Midbrain (tissue), 1 donor: Measurements from ENCODE around the gene TST.

ENCODE experiments used
- DNase-seq: peaks from one replicate; lab custom pipeline; 2025; lab: John Stamatoyannopoulos, UW

The TST gene

GRCh38 chr22:37019309-37020191, at the start of gene TST, which contains the start of gene MPST:
TSS of gene TST (minus strand) at chr22:37019447. CDS start at chr22:37018732, 715 bp downstream.
TSS of gene MPST (plus strand) at chr22:37019742. CDS start at chr22:37019837, 95 bp downstream.
- DNase-seq = peak; percentile 86

- no peak for DNase-seq
Observed at GRCh38 chr22:37068859-37069258, 49.6 kb upstream of the TST start.

- DNase-seq = no peak
Observed at GRCh38 chr22:37067428-37067827, 48.2 kb upstream of the TST start.

- DNase-seq = no peak
Observed at GRCh38 chr22:37065961-37066360, 46.7 kb upstream of the TST start.

- no peak for DNase-seq
Observed at GRCh38 chr22:37065180-37065579, 45.9 kb upstream of the TST start.

GRCh38 chr22:37064553-37064952, 45.3 kb upstream of the TST start:
- DNase-seq = no peak

GRCh38 chr22:37063431-37064420, 44.5 kb upstream of the TST start:
- no peak for DNase-seq

GRCh38 chr22:37062702-37063381, 43.6 kb upstream of the TST start:
- DNase-seq = no peak

GRCh38 chr22:37062376-37062675, 43.1 kb upstream of the TST start:
- DNase-seq = no peak

GRCh38 chr22:37061611-37062375, 42.5 kb upstream of the TST start:
- DNase-seq = no peak

GRCh38 chr22:37060801-37061610, 41.8 kb upstream of the TST start:
- no peak for DNase-seq

GRCh38 chr22:37059876-37060449, 40.7 kb upstream of the TST start:
- no peak for DNase-seq

- no peak for DNase-seq
Observed at GRCh38 chr22:37058917-37059701, 39.9 kb upstream of the TST start.

- DNase-seq = no peak
Observed at GRCh38 chr22:37057796-37058510, 38.7 kb upstream of the TST start.

- no peak for DNase-seq
Observed at GRCh38 chr22:37057226-37057625, 38.0 kb upstream of the TST start.

- DNase-seq = no peak
Observed at GRCh38 chr22:37056246-37056645, 37.0 kb upstream of the TST start.

GRCh38 chr22:37054600-37055365, 35.5 kb upstream of the TST start:
- no peak for DNase-seq

GRCh38 chr22:37054056-37054395, 34.8 kb upstream of the TST start:
- no peak for DNase-seq
